ENCODE measurements around the gene BLOC1S2.
"Not testable (repeated sequence)": the region's sequence is repeated elsewhere in the genome, so short reads cannot be mapped to it uniquely, and the experiment has no call there.

Gene BLOC1S2

DNA sequence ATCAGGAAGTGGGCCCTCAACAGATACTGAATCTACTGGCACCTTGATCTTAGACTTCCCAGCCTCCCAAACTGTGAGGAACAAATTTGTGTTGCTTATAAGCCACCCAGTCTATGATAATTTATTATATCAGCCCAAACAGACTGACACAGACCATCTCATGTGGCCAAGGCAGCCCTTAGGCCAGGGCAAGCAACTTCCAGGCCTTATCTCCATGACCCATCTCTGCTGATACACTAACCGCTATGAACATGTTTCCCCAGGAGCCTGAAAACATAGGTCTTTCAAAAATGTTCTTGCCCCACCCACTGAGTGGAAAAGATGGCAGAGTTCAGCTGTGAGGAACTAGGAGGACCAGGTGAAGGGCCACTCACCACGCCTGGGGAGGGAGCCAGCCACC is 3.2 kb upstream of the BLOC1S2 start:
- DNase-seq: no peak

- no peak for DNase-seq
These were observed 1.7 kb upstream of the BLOC1S2 start for GRCh38 chr10:100288196-100288595.

- DNase-seq: no peak
These were observed 1.3 kb upstream of the BLOC1S2 start for GRCh38 chr10:100287756-100288155.

DNA sequence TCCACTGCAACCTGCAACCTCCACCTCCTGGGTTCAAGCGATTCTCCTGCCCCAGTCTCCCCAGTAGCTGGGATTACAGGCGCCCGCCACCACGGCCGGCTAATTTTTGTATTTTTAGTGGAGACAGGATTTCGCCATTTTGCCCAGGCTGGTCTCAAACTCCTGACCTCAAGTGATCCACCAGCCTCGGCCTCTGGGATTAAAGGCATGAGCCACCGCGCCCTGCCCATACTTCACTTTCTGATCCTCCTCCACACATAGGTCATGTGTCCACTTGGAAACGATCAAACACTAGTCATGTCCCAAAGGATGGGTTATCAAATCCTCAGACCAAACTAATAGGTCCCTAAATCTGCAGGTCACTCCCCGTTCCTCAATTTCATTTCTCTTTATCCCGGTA is 1.2 kb downstream of the BLOC1S2 start:
- not testable (repeated sequence) for DNase-seq

GRCh38 chr10:100282907-100283306 is 3.6 kb downstream of the BLOC1S2 start:
- no peak for DNase-seq

DNA sequence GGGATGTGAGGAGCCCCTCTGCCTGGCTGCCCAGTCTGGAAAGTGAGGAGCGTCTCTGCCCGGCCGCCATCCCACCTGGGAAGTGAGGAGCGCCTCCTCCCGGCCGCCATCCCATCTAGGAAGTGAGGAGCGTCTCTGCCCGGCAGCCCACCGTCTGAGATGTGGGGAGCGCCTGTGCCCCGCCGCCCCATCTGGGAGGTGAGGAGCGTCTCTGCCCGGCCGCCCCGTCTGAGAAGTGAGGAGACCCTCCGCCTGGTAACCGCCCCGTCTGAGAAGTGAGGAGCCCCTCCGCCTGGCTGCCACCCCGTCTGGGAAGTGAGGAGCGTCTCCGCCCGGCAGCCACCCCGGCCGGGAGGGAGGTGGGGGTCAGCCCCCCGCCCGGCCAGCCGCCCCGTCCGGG is 9.5 kb downstream of the BLOC1S2 start:
- not testable (repeated sequence) for DNase-seq

DNA sequence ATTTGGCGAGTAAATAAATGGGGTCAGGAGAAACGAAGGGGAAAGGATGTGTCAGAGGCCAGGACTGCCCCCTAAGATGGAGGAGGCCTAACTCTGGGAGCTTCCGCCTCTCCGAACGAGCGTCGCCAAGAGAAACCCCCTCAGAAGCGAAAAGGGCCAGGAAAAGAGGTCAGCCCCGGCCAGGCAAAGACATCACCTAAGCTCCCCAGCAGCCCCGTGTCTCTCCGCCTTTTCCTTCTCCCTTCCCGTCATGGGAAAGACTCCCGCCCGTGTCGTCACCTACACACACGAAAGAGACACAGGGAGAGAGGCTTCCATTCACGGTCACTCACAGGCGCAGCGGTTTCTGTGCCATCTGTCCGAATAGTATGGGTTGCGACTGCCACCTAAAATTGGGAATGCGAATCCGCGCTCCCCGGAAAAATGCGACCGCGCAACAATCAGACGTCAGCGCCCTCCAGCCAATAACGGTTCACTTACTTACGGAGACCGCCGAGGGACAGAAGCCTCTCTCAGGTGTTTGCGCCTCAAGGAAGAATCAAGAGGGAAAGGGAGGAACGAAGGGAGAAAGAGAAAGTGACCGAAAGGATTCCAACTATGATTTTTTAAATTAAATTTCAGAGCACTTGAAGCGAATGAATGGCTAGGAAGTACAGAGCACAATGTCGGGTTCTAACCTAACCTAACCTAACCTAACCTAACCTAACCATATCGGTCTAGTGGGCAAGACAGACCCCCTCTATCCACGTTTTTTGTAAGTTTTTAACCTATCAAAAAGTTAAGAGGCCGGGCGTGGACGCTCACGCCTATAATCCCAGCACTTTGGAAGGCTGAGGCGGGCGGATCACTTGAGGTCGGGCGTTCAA is 19.0 kb downstream of the BLOC1S2 start, which contains the start of gene CWF19L1:
TSS of gene CWF19L1 (minus strand) at position 400 of the 866 bp plus-strand sequence. CDS start at position 355, 45 bp downstream.
- DNase-seq: peak; percentile 78 to 82

DNA sequence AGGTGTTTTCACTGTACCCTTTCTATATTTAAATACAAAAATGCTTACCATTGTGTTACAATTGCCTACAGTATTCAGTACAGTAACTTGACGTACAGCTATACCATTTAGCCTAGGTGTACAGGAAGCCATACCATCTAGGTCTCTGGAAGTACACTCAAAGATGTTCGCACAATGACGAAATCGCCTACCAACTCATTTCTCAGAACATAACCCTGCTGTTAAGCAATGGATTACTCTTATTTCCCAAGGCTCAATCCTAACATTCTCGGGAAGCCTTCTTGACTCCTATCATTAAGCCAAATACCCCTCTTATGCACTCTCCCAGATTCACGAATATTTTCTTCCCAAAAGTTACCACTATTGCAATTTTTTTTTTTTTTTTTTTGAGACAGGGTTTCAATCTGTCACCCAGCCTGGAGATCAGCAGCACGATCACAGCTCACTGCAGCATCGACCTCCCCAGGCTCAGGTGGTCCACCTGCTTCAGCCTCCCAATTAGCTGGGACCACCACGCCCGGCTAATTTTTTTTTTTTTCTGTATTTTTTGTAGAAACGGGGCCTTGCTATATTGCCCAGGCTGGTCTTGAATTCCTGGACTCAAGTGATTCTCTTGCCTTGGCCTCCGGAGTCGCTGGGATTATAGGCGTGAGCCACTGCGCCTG is 20.5 kb downstream of the BLOC1S2 start:
- DNase-seq: no peak

DNA sequence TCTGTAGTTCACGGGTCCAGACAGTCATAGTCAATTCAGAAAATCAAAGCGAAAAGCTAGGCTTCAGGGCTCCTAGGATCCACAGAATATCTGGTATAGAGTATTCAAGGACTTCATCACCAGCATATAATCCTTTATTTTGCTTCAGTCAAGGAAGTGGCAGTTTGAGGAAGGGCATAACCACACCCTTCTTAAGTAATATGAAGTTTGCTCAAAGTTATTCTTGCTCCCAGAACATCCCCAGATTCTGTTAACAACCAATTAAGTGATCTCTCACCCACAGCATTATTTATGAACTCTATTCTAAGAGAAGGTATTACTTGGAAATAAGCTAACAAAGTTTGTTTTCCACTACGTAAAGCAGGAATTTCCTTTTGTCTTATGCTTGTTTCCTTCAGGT is 32.3 kb downstream of the BLOC1S2 start:
- DNase-seq: no peak

DNA sequence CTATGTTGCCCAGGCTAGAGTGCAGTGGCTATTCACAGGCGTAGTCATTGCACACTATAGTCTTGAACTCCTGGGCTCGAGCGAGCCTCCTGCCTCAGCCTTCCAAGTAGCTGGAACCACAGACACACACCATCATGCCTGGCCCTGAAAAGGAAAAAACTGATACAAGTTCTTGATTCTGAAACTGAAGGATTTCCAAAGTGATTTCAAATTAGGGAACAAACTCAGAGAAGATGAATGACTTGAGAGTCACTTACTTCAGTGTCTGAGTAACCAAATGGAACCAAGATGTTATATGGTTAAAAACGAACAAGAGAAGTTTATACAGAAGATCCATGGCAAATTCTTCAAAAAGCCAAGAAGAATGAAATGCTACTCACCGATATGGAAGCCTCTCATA is 33.4 kb downstream of the BLOC1S2 start:
- no peak for DNase-seq

DNA sequence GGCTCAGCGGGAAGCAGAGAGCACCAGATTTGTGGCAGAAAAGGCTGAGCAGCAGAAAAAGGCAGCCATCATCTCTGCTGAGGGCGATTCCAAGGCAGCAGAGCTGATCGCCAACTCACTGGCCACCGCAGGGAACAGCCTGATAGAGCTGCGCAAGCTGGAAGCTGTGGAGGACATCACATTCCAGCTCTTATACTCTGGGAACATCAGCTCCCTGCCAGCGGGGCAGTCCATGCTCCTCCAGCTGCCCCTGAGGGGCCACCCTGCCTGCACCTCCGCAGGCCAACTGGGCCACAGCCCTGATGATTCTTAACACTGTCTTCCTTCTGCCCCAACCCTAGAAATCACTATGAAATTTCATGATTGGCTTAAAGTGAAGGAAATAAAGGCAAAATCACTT is 37.7 kb downstream of the BLOC1S2 start:
- no peak for DNase-seq

- DNase-seq: no peak
These were observed 40.8 kb downstream of the BLOC1S2 start for GRCh38 chr10:100245484-100246220.

- no peak for DNase-seq
These were observed 46.6 kb downstream of the BLOC1S2 start for GRCh38 chr10:100239851-100240250.

DNA sequence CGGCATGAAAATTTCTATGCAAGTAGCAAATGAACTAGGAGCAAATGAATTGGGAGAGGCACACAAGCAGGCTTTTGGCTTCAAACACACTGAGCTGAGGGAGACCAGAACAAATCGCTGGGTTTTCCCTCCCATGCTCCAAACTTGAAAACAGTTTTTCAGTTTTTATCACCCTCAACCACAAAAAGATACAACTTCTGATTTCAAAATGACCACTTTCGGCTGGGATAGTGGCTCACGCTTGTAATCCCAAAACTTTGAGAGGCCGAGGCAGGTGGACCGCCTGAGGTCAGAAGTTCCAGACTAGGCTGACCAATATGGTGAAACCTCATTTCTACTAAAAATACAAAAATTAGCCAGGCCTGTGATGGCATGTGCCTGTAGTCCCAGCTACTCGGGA is 48.1 kb downstream of the BLOC1S2 start:
- no peak for DNase-seq

DNA sequence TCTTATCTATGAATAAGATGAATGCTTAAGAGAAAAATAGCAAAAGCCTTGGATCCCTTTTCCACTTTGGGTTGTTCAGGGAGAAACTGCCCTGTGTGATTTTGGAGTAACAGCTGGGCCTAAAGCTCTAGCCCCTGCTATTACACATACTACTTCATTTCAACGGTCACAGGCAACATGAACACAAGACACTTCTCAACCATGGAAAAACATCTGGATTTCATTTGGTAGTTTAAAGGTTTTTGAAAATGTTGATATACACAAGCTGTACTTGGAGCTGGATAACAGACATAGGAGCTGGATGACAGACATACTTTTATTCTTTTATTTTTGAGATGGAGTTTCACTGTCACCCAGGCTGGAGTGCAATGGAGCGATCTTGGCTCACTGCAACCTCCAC is 54.4 kb downstream of the BLOC1S2 start:
- no peak for DNase-seq

DNA sequence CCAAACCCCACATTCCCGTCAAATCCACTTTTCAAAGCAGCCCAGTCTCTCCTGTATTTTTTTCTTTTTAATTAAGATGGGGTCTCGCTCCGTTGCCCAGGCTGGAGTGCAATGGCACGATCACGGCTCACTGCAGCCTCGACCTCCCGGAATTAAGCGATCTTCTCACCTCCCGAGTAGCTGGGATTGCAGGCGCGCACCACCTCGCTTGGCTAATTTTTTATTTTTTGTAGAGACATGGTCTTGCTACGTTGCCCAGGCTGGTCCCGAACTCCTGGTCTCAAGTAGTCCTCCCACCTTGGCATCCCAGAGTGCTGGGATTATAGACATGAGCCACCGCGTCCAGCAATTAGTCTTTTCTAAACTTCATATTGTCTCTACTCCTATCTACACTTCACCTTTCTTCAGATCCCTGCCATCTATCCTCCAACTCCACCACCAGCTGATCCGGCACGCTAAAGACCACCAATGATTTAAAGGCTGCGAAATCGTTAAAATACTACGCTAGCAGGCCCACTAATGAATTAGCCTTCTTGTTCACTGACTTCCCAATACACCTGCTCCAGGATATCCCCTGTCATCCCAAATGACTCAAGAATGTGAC is 56.6 kb downstream of the BLOC1S2 start:
- DNase-seq: no peak

GRCh38 chr10:100223879-100224278 is 62.6 kb downstream of the BLOC1S2 start:
- DNase-seq: no peak
